ENCODE data around the gene ZBTB40.

ZBTB40 gene

GRCh38 chr1:22562584-22563583 is 111.2 kb downstream of the ZBTB40 start, which contains the start of gene EPHA8:
EPHA8 (plus strand) TSS chr1:22563489; CDS start chr1:22563636, 147 bp downstream.
- no peak for DNase-seq (ENCODE audit: low spot score)

- DNase-seq (ENCODE audit: low spot score): no peak
These were observed 112.3 kb downstream of the ZBTB40 start for GRCh38 chr1:22563671-22564602.

GRCh38 chr1:22566161-22566560 is 114.5 kb downstream of the ZBTB40 start:
- no peak for DNase-seq (ENCODE audit: low spot score)

GRCh38 chr1:22567197-22567596 is 115.5 kb downstream of the ZBTB40 start:
- DNase-seq (ENCODE audit: low spot score): no peak

GRCh38 chr1:22567994-22568393 is 116.3 kb downstream of the ZBTB40 start:
- no peak for DNase-seq (ENCODE audit: low spot score)

- no peak for DNase-seq (ENCODE audit: low spot score)
These were observed 117.6 kb downstream of the ZBTB40 start for GRCh38 chr1:22569269-22569668.

- DNase-seq (ENCODE audit: low spot score): no peak
These were observed 118.7 kb downstream of the ZBTB40 start for GRCh38 chr1:22570140-22570909.

- no peak for DNase-seq (ENCODE audit: low spot score)
These were observed 121.2 kb downstream of the ZBTB40 start for GRCh38 chr1:22572818-22573217.

- DNase-seq (ENCODE audit: low spot score): no peak
These were observed 121.6 kb downstream of the ZBTB40 start for GRCh38 chr1:22573237-22573636.

GRCh38 chr1:22575532-22576149 is 124.0 kb downstream of the ZBTB40 start:
- DNase-seq (ENCODE audit: low spot score): no peak

GRCh38 chr1:22576150-22576544 is 124.5 kb downstream of the ZBTB40 start:
- no peak for DNase-seq (ENCODE audit: low spot score)

GRCh38 chr1:22576617-22577016 is 125.0 kb downstream of the ZBTB40 start:
- no peak for DNase-seq (ENCODE audit: low spot score)

GRCh38 chr1:22578732-22579361 is 127.2 kb downstream of the ZBTB40 start:
- DNase-seq (ENCODE audit: low spot score): no peak

GRCh38 chr1:22579541-22580155 is 128.0 kb downstream of the ZBTB40 start:
- no peak for DNase-seq (ENCODE audit: low spot score)
